ENCODE data around the gene DLGAP4. TPM values are rescaled to one million over a fixed set of nuclear protein-coding genes. Genes with fewer than 3 reads are reported as not detected.

Gene DLGAP4
- total and polyA plus RNA-seq, 9 of the 15 experiments (the other 6 are each of a cell fraction or from before 2014, with no cell fraction given), result 0.31 to 34.1 (median 4.5) TPM

DNA sequence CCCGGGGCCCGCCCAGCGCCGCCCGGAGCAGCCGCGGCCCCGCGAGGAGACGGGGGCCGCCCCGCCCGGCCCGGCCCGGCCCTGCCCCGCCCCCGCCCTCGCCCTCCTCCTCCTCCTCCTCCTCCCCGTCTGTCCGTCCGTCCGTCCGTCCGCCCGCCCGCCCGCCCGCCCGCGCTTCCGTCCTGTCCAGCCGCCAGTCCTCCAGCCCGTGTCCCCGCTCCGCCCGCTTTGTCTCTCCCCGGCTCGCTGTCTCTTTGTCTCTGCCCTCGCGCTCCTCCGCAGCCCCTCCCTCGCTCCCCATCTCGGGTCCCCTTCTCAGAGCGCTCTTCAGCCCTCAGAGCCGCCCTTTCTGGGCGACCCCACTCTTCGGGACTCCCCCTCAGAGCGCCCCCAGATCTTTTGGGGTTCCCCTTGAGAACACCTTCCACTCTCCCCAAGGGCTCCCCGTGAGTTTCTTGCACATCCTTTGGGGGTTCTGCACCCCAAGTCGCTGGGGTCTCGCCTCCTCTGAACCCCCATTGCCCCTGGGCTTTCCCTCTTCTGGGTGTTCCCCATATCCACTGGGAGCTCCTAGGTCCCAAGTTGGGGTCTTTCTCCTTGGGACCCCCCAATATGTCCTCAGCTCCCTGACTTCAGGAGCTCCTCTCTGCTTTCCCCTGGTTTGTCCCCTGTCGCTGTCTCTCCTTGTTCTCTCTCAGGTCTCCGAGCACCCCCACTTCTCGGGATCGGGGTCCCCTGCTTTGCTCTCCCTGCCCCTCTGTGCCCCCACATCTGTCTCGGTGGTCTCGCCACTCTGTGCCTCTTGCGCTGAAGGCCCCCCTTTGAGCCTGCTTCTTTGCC is 155.7 kb downstream of the DLGAP4 start (continued):
- TF ChIP-seq TAF1 (IDR thresholded peaks at IDR 0.05; ENCODE audit: control insufficient read depth, extremely low read depth, insufficient read depth, low read length, severe bottlenecking), result peak; percentile 40
- TF ChIP-seq, protein P1, sequence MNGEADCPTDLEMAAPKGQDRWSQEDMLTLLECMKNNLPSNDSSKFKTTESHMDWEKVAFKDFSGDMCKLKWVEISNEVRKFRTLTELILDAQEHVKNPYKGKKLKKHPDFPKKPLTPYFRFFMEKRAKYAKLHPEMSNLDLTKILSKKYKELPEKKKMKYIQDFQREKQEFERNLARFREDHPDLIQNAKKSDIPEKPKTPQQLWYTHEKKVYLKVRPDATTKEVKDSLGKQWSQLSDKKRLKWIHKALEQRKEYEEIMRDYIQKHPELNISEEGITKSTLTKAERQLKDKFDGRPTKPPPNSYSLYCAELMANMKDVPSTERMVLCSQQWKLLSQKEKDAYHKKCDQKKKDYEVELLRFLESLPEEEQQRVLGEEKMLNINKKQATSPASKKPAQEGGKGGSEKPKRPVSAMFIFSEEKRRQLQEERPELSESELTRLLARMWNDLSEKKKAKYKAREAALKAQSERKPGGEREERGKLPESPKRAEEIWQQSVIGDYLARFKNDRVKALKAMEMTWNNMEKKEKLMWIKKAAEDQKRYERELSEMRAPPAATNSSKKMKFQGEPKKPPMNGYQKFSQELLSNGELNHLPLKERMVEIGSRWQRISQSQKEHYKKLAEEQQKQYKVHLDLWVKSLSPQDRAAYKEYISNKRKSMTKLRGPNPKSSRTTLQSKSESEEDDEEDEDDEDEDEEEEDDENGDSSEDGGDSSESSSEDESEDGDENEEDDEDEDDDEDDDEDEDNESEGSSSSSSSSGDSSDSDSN (IDR thresholded peaks at IDR 0.05; ENCODE audit: borderline replicate concordance in 1 of 2, low read depth in 2 of 2, low read length in 2 of 2), result no peak
- TF ChIP-seq SMARCE1 (IDR thresholded peaks at IDR 0.05), result no peak
- TF ChIP-seq, protein P2, sequence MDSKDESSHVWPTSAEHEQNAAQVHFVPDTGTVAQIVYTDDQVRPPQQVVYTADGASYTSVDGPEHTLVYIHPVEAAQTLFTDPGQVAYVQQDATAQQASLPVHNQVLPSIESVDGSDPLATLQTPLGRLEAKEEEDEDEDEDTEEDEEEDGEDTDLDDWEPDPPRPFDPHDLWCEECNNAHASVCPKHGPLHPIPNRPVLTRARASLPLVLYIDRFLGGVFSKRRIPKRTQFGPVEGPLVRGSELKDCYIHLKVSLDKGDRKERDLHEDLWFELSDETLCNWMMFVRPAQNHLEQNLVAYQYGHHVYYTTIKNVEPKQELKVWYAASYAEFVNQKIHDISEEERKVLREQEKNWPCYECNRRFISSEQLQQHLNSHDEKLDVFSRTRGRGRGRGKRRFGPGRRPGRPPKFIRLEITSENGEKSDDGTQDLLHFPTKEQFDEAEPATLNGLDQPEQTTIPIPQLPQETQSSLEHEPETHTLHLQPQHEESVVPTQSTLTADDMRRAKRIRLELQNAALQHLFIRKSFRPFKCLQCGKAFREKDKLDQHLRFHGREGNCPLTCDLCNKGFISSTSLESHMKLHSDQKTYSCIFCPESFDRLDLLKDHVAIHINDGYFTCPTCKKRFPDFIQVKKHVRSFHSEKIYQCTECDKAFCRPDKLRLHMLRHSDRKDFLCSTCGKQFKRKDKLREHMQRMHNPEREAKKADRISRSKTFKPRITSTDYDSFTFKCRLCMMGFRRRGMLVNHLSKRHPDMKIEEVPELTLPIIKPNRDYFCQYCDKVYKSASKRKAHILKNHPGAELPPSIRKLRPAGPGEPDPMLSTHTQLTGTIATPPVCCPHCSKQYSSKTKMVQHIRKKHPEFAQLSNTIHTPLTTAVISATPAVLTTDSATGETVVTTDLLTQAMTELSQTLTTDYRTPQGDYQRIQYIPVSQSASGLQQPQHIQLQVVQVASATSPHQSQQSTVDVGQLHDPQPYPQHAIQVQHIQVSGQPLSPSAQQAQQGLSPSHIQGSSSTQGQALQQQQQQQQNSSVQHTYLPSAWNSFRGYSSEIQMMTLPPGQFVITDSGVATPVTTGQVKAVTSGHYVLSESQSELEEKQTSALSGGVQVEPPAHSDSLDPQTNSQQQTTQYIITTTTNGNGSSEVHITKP (IDR thresholded peaks at IDR 0.05; ENCODE audit: partially characterized antibody), result no peak
- peak; percentile 58; the same call in 1 of the 2 replicates for TF ChIP-seq POLR2A (conservative IDR thresholded peaks at IDR 0.05)
- no peak for TF ChIP-seq RUNX1 (IDR thresholded peaks at IDR 0.05; ENCODE audit: low read depth)
- no peak for TF ChIP-seq KDM2B (CRISPR knock-in tag; IDR thresholded peaks at IDR 0.05)
- TF ChIP-seq DMBX1 (CRISPR knock-in tag; IDR thresholded peaks at IDR 0.05; ENCODE audit: borderline replicate concordance), result no peak
- TF ChIP-seq, protein P3, sequence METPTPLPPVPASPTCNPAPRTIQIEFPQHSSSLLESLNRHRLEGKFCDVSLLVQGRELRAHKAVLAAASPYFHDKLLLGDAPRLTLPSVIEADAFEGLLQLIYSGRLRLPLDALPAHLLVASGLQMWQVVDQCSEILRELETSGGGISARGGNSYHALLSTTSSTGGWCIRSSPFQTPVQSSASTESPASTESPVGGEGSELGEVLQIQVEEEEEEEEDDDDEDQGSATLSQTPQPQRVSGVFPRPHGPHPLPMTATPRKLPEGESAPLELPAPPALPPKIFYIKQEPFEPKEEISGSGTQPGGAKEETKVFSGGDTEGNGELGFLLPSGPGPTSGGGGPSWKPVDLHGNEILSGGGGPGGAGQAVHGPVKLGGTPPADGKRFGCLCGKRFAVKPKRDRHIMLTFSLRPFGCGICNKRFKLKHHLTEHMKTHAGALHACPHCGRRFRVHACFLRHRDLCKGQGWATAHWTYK (CRISPR knock-in tag; IDR thresholded peaks at IDR 0.05), result no peak
- no peak for TF ChIP-seq ZNF668 (CRISPR knock-in tag; IDR thresholded peaks at IDR 0.05)
- no peak for TF ChIP-seq NONO (IDR thresholded peaks at IDR 0.05; ENCODE audit: low read depth in 2 of 2, low read length in 1 of 2)
- TF ChIP-seq, protein P4, sequence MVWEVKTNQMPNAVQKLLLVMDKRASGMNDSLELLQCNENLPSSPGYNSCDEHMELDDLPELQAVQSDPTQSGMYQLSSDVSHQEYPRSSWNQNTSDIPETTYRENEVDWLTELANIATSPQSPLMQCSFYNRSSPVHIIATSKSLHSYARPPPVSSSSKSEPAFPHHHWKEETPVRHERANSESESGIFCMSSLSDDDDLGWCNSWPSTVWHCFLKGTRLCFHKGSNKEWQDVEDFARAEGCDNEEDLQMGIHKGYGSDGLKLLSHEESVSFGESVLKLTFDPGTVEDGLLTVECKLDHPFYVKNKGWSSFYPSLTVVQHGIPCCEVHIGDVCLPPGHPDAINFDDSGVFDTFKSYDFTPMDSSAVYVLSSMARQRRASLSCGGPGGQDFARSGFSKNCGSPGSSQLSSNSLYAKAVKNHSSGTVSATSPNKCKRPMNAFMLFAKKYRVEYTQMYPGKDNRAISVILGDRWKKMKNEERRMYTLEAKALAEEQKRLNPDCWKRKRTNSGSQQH (CRISPR knock-in tag; IDR thresholded peaks at IDR 0.05), result no peak
- TF ChIP-seq MTA3 (IDR thresholded peaks at IDR 0.05; ENCODE audit: borderline replicate concordance), result no peak
- TF ChIP-seq ZNF263 (CRISPR knock-in tag; IDR thresholded peaks at IDR 0.05; ENCODE audit: borderline replicate concordance), result peak; percentile 86; the same call in 1 of the 2 replicates

Measured in K562 (cell line).